GM12801 (cell line): ENCODE data around the gene GGA2.

Experiments
- TF ChIP-seq, protein P1 (sequence below): IDR thresholded peaks from one replicate; pipeline ENCODE4 v1.5.1; 2011; ENCODE audit warnings: control low read depth; ENCODE audit not compliant: insufficient read length; ENCODE audit errors: extremely low read depth

Gene GGA2, protein sequence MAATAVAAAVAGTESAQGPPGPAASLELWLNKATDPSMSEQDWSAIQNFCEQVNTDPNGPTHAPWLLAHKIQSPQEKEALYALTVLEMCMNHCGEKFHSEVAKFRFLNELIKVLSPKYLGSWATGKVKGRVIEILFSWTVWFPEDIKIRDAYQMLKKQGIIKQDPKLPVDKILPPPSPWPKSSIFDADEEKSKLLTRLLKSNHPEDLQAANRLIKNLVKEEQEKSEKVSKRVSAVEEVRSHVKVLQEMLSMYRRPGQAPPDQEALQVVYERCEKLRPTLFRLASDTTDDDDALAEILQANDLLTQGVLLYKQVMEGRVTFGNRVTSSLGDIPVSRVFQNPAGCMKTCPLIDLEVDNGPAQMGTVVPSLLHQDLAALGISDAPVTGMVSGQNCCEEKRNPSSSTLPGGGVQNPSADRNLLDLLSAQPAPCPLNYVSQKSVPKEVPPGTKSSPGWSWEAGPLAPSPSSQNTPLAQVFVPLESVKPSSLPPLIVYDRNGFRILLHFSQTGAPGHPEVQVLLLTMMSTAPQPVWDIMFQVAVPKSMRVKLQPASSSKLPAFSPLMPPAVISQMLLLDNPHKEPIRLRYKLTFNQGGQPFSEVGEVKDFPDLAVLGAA

DNA sequence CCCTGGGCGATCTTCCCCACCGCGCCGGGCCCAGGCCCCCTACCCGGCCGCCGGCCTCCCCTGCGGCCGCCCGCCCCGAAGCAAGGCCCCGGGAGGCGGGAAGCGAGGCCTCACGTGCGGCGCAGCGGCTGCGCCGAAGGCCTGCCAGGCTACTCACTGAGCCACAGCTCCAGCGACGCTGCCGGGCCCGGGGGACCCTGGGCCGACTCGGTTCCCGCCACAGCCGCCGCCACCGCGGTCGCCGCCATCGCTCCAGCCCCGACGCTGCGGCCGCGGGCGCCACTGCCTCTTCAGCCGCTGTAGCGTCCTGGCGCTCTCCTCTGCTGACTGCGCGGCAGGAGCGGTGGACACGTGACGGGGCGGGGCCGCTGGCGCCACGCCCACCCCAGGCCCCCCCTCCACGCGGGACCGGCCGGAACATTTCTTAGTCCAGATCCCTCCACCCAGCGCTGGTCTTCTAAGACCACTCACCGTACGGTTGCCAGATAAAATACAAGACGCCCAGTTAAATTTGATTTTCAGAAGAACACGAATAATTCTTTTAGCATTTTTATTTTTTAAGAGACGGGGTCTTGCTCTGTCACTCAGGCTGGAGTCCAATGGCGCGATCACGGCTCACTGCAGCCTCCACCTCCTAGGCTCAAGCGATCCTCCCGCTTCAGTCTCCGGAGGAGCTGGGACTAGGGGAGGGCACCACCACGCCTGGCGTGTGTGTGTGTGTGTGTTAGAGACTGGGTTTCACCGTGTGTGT lies at the start of gene GGA2:
TSS of gene GGA2 (minus strand) at position 331 of the 751 bp plus-strand sequence. CDS start at position 248, 83 bp downstream.
- TF ChIP-seq, protein P1, sequence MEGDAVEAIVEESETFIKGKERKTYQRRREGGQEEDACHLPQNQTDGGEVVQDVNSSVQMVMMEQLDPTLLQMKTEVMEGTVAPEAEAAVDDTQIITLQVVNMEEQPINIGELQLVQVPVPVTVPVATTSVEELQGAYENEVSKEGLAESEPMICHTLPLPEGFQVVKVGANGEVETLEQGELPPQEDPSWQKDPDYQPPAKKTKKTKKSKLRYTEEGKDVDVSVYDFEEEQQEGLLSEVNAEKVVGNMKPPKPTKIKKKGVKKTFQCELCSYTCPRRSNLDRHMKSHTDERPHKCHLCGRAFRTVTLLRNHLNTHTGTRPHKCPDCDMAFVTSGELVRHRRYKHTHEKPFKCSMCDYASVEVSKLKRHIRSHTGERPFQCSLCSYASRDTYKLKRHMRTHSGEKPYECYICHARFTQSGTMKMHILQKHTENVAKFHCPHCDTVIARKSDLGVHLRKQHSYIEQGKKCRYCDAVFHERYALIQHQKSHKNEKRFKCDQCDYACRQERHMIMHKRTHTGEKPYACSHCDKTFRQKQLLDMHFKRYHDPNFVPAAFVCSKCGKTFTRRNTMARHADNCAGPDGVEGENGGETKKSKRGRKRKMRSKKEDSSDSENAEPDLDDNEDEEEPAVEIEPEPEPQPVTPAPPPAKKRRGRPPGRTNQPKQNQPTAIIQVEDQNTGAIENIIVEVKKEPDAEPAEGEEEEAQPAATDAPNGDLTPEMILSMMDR = no peak

GRCh38 chr16:23557779-23558702 lies 47.7 kb upstream of the GGA2 start:
- TF ChIP-seq, protein P1 = no peak

GRCh38 chr16:23556881-23557778 lies 46.8 kb upstream of the GGA2 start, which contains the start of the genes EARS2 and UBFD1:
TSS of gene EARS2 (minus strand) at chr16:23557350. CDS start at chr16:23557343, 7 bp downstream.
TSS of gene UBFD1 (plus strand) at chr16:23557727. CDS start at chr16:23557743, 16 bp downstream.
- TF ChIP-seq, protein P1 = no peak

- TF ChIP-seq, protein P1 = no peak
Observed at GRCh38 chr16:23554536-23554935, 44.2 kb upstream of the GGA2 start.

- TF ChIP-seq, protein P1 = no peak
Observed at GRCh38 chr16:23552161-23552560, 41.9 kb upstream of the GGA2 start.

DNA sequence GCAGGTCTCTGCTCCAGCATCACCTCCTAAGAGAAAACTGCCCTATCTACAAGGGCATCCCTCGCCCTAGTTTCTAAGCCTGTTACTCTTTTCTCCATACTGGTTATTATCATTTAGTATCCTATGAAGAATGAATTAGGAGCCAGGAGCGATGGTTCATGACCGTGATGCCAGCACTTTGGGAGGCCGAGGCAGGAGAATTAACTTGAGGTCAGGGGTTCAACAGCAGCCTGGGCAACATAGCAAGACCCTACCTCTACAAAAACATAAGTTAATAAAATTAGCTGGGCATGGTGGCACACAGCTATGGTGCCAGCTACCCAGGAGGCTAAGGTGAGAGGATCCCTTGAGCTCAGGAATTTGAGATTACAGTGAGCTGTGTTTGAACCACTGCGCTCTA lies 39.6 kb upstream of the GGA2 start:
- TF ChIP-seq, protein P1 = no peak
